Naive thymus-derived CD4-positive, alpha-beta T cell (primary cell): Measurements from ENCODE around the gene C7orf25. TPM values are rescaled to one million over a fixed set of nuclear protein-coding genes. Genes with fewer than 3 reads are reported as not detected.
"Not testable (repeated sequence)": the region's sequence is repeated elsewhere in the genome, so short reads cannot be mapped to it uniquely, and the experiment has no call there.

Experiments
- ATAC-seq: fragments of 150-1000 bp; cut with Tn5 transposase; 2 replicates; pipeline ENCODE4 v1.10.0; 2021; ENCODE audit warnings: mild to moderate bottlenecking, moderate library complexity
- CTCF ChIA-PET: fragments of 350-600 bp; sonication (Branson Sonifier 250); formaldehyde crosslinking; loops from one replicate; lab custom pipeline; 2021; ENCODE audit warnings: antibody characterized with exemption; lab: Charles Lee
- POLR2A ChIA-PET: fragments of 350-600 bp; sonication (Branson Sonifier 250); formaldehyde crosslinking; loops from one replicate; lab custom pipeline; 2021; ENCODE audit warnings: antibody characterized with exemption, inconsistent platforms; lab: Charles Lee
- DNase-seq, 9 donors: peaks; one replicate each; pipeline versions ENCODE4 v3.0.0 to v3.0.0-alpha.2; 2020 to 2022; ENCODE audit warnings: mixed read lengths in 1 of 9
- H3K27ac ChIP-seq: one replicate; pipeline ENCODE4 v1.7.0; 2013; ENCODE audit warnings: mild to moderate bottlenecking, low read depth, low read length, moderate library complexity
- H3K27me3 ChIP-seq, 2 donors: one replicate each; pipeline ENCODE4 v1.7.0; 2013; ENCODE audit warnings: low read length in 2 of 2, mild to moderate bottlenecking in 2 of 2, moderate library complexity in 2 of 2; ENCODE audit not compliant: control insufficient read depth in 2 of 2, insufficient read depth in 2 of 2
- H3K36me3 ChIP-seq, 3 experiments: 1 replicate in 2 of 3; 2 replicates in 1 of 3; pipeline ENCODE4 v1.7.0; 2013; ENCODE audit warnings: low read length in 3 of 3, mild to moderate bottlenecking in 3 of 3, moderate library complexity in 1 of 3; ENCODE audit not compliant: insufficient read depth in 3 of 3, control insufficient read depth in 2 of 3
- H3K4me1 ChIP-seq, 2 donors: one replicate each; pipeline ENCODE4 v1.7.0; 2013; ENCODE audit warnings: low read length in 2 of 2, mild to moderate bottlenecking in 2 of 2, moderate library complexity in 1 of 2; ENCODE audit not compliant: control insufficient read depth in 2 of 2, insufficient read depth in 2 of 2
- H3K4me3 ChIP-seq: 2 replicates; pipeline ENCODE4 v1.7.0; 2013; ENCODE audit warnings: mild to moderate bottlenecking, low read length
- H3K9me3 ChIP-seq, 3 experiments: 1 replicate in 2 of 3; 2 replicates in 1 of 3; pipeline ENCODE4 v1.7.0; 2013; ENCODE audit warnings: low read length in 3 of 3; ENCODE audit not compliant: control insufficient read depth in 2 of 3
- H3K27ac Mint-ChIP-seq, 9 donors: one replicate each; pipeline ENCODE4 v1.8.0; 2020 to 2022; ENCODE audit warnings: mixed read lengths in 9 of 9, mild to moderate bottlenecking in 8 of 9, moderate library complexity in 5 of 9, inconsistent platforms in 2 of 9
- H3K27me3 Mint-ChIP-seq, 5 donors: one replicate each; pipeline ENCODE4 v1.8.0; 2021 to 2022; ENCODE audit warnings: mixed read lengths in 5 of 5, mild to moderate bottlenecking in 1 of 5
- H3K36me3 Mint-ChIP-seq, 5 donors: one replicate each; pipeline ENCODE4 v1.8.0; 2020 to 2022; ENCODE audit warnings: mixed read lengths in 5 of 5, mild to moderate bottlenecking in 3 of 5, inconsistent platforms in 1 of 5
- H3K4me1 Mint-ChIP-seq, 7 donors: one replicate each; pipeline ENCODE4 v1.8.0; 2020 to 2022; ENCODE audit warnings: mixed read lengths in 7 of 7, mild to moderate bottlenecking in 3 of 7, inconsistent platforms in 1 of 7
- H3K4me3 Mint-ChIP-seq, 10 donors: one replicate each; pipeline ENCODE4 v1.8.0; 2020 to 2022; ENCODE audit warnings: mild to moderate bottlenecking in 10 of 10, mixed read lengths in 10 of 10, moderate library complexity in 6 of 10, inconsistent platforms in 2 of 10
- H3K9me3 Mint-ChIP-seq, 11 donors: one replicate each; pipeline ENCODE4 v1.8.0; 2020 to 2022; ENCODE audit warnings: mixed read lengths in 11 of 11, mild to moderate bottlenecking in 4 of 11, inconsistent platforms in 1 of 11, moderate library complexity in 1 of 11
- intact Hi-C, 2 donors: fragments of 100-400 bp; cut with micrococcal nuclease; formaldehyde crosslinking; loops; one replicate each; pipeline ENCODE4 v1.15.1; 2023
- polyA plus RNA-seq, 2 donors: library from polyadenylated mRNA; unstranded; fragments of 300-500 nt; fragmentation: Illumina TruSeq; gene quantifications; one replicate each; pipeline ENCODE4 v1.2.3, GENCODE V29; 2021
- total RNA-seq, 6 experiments: library from RNA in 5 of 6; stranded (reverse) in 5 of 6; gene quantifications; 1 replicate in 5 of 6; 2 replicates in 1 of 6; pipeline ENCODE4 v1.2.3 and lab custom pipeline; 2021 to 2026

Gene C7orf25
- total and polyA plus RNA-seq, 7 experiments from 2014 or later: 2.3 to 10.9 (median 5.3) TPM

DNA sequence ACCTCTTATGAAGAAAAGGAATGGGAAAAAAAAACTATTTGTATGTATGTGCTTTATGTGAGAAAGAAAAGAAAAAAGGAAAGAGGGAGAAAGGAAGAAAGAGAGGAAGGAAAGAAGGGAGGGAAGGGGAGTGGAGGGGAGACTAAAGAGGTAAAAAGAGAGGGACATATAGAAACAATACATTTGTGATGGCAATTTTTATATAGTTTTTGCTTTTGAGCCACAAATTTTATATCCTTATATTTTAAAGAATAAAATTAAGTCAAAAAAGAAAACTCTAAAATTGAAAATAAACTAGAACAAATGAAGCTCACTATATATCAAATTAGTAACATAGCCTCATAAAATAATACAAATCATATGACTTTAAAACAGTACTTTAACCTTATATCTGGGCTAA is 11.0 kb downstream of the C7orf25 start:
- ATAC-seq (no peak), DNase-seq (no peak)
- CTCF ChIA-PET: no interaction called here
- H3K27ac ChIP-seq: no peak overlapping the region
- peaks cover 0 to 39% (median 0%) of the 10 kb centered on the region in 5 donors for H3K27me3 Mint-ChIP-seq
- no peaks in the 10 kb centered on the region for H3K36me3 ChIP-seq
- intact Hi-C loops: no loop called here
- peaks cover 3 to 24% (median 10%) of the 10 kb centered on the region in 11 donors for H3K9me3 Mint-ChIP-seq
- H3K36me3 Mint-ChIP-seq: peaks cover 0 to 21% (median 10%) of the 10 kb centered on the region in 5 donors
- H3K9me3 ChIP-seq: no peaks in the 10 kb centered on the region
- POLR2A ChIA-PET: no interaction called here
- no peak overlapping the region for H3K4me3 Mint-ChIP-seq
- no peak overlapping the region for H3K27ac Mint-ChIP-seq
- H3K4me1 ChIP-seq: no peaks in the 10 kb centered on the region
- H3K4me1 Mint-ChIP-seq: no peaks in the 10 kb centered on the region
- no peaks in the 10 kb centered on the region for H3K27me3 ChIP-seq
- H3K4me3 ChIP-seq: no peak overlapping the region

DNA sequence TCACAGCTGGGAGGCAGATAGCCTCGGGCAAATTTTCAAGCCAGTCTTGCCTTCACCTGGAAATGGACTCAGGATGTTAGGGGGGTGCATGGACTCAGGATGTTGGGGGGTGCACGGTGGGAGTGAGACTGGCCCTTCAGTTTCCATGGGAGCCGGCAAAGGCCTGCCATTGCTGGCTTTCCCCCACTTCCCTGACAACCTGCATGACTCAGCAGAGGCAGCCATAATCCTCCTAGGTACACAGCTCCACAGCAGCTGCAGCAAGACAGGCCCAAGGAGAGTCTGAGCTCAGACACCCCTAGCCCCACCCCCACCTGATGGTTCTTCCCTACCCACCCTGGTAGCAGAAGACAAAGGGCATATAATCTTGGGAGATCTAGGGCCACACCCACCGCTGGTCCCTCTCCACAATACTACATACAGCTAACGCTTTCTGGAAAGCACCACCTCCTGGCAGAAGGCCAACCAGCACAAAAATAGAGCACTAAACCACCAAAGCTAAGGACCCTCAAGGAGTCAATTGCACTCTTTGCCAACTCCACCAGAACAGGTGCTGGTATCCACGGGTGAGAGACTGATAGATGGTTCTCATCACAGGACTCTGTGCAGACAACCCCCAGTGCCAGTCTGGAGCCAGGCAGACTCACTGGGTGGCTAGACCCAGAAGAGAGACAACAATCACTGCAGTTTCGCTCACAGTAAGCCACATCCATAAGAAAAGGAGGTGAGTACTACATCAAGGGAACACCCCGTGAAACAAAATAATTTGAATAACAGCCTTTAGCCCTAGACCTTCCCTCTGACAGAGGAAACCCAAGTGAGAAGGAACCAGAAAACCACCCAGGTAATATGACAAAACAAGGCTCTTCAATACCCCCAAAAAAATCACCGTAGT is 18.3 kb downstream of the C7orf25 start:
- H3K36me3 Mint-ChIP-seq: peaks cover 7 to 41% (median 27%) of the 10 kb centered on the region in 5 donors
- DNase-seq (no peak), ATAC-seq (no peak)
- POLR2A ChIA-PET: no interaction called here
- H3K27me3 Mint-ChIP-seq: peaks cover 0 to 40% (median 3%) of the 10 kb centered on the region in 5 donors
- Histone ChIP-seq H3K27ac (no peak overlapping the region), H3K4me3 (no peak overlapping the region), H3K4me1 (no peaks in the 10 kb centered on the region), H3K36me3 (no peaks in the 10 kb centered on the region), H3K27me3 (no peaks in the 10 kb centered on the region), H3K9me3 (peaks cover 0 to 3% (median 0%) of the 10 kb centered on the region in 3 experiments)
- H3K27ac Mint-ChIP-seq: no peak overlapping the region
- peaks cover 5 to 48% (median 30%) of the 10 kb centered on the region in 11 donors for H3K9me3 Mint-ChIP-seq
- H3K4me3 Mint-ChIP-seq: no peak overlapping the region
- CTCF ChIA-PET: interaction anchor here (0.6 kb wide), 1 partner anchor 19 kb away, joined by 3 read pairs; no protein-coding TSS in a partner anchor
- intact Hi-C loops: no loop called here
- peaks cover 6 to 9% (median 7%) of the 10 kb centered on the region in 7 donors for H3K4me1 Mint-ChIP-seq

DNA sequence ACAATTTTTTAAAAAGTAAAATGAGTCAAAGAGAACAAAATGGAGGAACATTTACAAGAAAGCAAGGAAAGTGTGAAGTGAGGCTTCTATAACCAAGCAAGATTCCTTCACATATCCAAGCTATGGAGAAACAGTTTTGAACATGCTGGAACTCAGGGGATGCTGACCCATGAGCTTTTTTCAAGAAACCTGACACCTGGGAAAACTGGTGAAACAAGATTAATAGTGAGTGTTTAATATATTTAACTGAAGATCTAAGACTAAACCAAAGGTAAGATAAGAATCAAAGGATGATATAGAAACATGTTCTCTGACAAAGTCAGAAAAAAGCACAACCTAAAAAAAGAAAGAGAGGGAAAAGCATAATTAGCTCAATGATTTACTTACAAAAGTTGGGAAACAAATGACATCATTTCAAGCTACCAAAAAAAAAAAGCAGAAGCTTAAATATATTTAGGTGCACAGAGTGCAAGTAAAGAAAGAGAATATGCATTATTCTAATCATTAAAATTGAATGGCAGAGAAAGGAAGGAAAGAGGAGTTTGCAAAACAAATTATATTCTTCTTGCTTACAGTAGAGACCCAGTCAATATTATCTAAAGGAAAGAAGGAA is 24.9 kb downstream of the C7orf25 start:
- H3K27ac Mint-ChIP-seq: peak overlapping the region in 8 of 9 donors; percentile 60 to 98 (median 96)
- no peak for DNase-seq
- H3K36me3 Mint-ChIP-seq: peaks cover 0 to under 1% (median 0%) of the 10 kb centered on the region in 5 donors
- peak overlapping the region; percentile 79 to 95 (median 92) for H3K4me3 Mint-ChIP-seq
- Histone ChIP-seq H3K4me3 (no peak overlapping the region), H3K36me3 (no peaks in the 10 kb centered on the region), H3K4me1 (no peaks in the 10 kb centered on the region), H3K27me3 (no peaks in the 10 kb centered on the region), H3K9me3 (no peaks in the 10 kb centered on the region), H3K27ac (peak overlapping the region; percentile 80)
- intact Hi-C loops: no loop called here
- H3K27me3 Mint-ChIP-seq: peaks cover 0 to 3% (median 0%) of the 10 kb centered on the region in 5 donors
- H3K9me3 Mint-ChIP-seq: peaks cover 0 to 4% (median 0%) of the 10 kb centered on the region in 11 donors
- ChIA-PET CTCF (interaction anchor here (0.7 kb wide), 1 partner anchor 869 kb away, joined by 3 read pairs; no protein-coding TSS in a partner anchor), POLR2A (interaction anchor here (0.7 to 3.5 kb wide), 2 partner anchors 24 to 45 kb away, joined by 3 to 24 read pairs; partner anchors contain the start of genes MRPL32 and PSMA2)
- H3K4me1 Mint-ChIP-seq: peaks cover 18 to 34% (median 25%) of the 10 kb centered on the region in 7 donors
- ATAC-seq: no peak

DNA sequence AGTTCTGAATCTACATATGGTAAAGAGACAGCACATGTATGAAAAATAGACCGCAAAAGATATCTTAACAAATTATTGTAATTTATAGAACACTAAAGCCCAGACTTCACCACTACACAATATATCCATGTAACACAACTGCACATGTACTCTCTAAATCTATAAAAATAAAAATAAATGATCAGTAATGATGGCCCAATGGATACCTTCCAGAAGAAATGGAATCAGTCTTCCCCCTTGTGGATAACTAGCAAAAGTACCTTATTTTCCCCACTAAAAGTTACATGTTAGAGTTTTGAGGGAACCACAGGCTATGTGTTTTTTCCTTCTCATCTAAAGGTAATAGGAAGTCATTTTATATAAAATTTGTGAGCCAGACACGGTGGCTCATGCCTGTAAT is 25.7 kb downstream of the C7orf25 start:
- H3K9me3 Mint-ChIP-seq: peaks cover 0 to 4% (median 0%) of the 10 kb centered on the region in 11 donors
- ATAC-seq (no peak), DNase-seq (no peak)
- H3K27ac ChIP-seq: no peak overlapping the region
- H3K27me3 Mint-ChIP-seq: peaks cover 0 to 3% (median 0%) of the 10 kb centered on the region in 5 donors
- H3K36me3 ChIP-seq: no peaks in the 10 kb centered on the region
- H3K27ac Mint-ChIP-seq: peak overlapping the region in 4 of 9 donors; percentile 27 to 96 (median 54)
- POLR2A ChIA-PET: no interaction called here
- intact Hi-C loops: no loop called here
- H3K36me3 Mint-ChIP-seq: no peaks in the 10 kb centered on the region
- no peaks in the 10 kb centered on the region for H3K9me3 ChIP-seq
- peaks cover 18 to 34% (median 25%) of the 10 kb centered on the region in 7 donors for H3K4me1 Mint-ChIP-seq
- H3K4me3 ChIP-seq: no peak overlapping the region
- CTCF ChIA-PET: no interaction called here
- H3K4me1 ChIP-seq: no peaks in the 10 kb centered on the region
- no peaks in the 10 kb centered on the region for H3K27me3 ChIP-seq
- no peak overlapping the region for H3K4me3 Mint-ChIP-seq

DNA sequence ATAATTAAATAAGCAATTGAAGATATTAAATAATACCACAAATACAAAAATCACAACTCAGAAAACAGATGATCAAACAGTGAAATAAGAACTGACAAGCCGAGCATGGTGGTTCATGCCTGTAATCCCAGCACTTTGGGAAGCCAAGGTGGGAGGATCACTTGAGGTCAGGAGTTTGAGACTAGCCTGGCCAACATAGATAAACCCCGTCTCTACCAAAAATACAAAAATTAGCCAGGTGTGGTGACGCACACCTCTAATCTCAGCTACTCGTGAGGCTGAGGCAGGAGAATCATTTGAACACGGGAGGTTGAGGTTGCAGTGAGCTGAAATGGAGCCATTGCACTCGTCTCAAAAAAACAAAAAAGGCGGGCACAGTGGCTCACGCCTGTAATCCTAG is 26.7 kb downstream of the C7orf25 start:
- H3K27ac ChIP-seq, H3K27me3 ChIP-seq, ATAC-seq, POLR2A ChIA-PET, H3K36me3 ChIP-seq, H3K36me3 Mint-ChIP-seq, H3K27me3 Mint-ChIP-seq, H3K27ac Mint-ChIP-seq, H3K4me1 ChIP-seq, intact Hi-C loops, H3K4me3 Mint-ChIP-seq, DNase-seq, H3K9me3 ChIP-seq, H3K4me3 ChIP-seq, H3K9me3 Mint-ChIP-seq: not testable (repeated sequence)
- peaks cover 18 to 34% (median 25%) of the 10 kb centered on the region in 7 donors for H3K4me1 Mint-ChIP-seq
- CTCF ChIA-PET: interaction anchor here (1.4 kb wide), 1 partner anchor 9 kb away, joined by 4 read pairs; no protein-coding TSS in a partner anchor

DNA sequence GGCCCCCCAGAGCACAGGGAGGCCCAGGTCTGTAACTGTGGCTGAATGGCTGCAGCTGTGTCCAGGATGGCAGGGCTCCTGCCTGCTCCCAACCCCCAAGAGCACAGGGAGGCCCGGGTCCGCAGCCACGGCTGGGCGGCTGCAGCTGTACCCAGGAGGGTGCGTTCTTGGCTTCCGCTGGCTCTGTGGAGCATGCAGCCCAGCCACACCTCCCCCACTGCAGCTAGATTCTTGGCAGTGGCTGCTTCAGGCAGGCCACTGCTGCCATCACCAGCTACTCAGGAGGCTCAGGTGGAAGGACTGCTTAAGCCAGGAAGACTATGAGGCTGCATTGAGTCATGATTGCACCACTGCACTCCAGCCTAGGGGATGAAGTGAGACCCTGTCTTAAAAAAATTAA is 27.9 kb downstream of the C7orf25 start:
- DNase-seq (no peak), ATAC-seq (no peak)
- no peaks in the 10 kb centered on the region for H3K27me3 ChIP-seq
- H3K27ac Mint-ChIP-seq: no peak overlapping the region
- no peak overlapping the region for H3K27ac ChIP-seq
- no peak overlapping the region for H3K4me3 ChIP-seq
- peaks cover 15 to 29% (median 20%) of the 10 kb centered on the region in 7 donors for H3K4me1 Mint-ChIP-seq
- H3K36me3 Mint-ChIP-seq: no peaks in the 10 kb centered on the region
- H3K27me3 Mint-ChIP-seq: peaks cover 0 to 5% (median 0%) of the 10 kb centered on the region in 5 donors
- ChIA-PET POLR2A (no interaction called here), CTCF (no interaction called here)
- H3K36me3 ChIP-seq: no peaks in the 10 kb centered on the region
- no peaks in the 10 kb centered on the region for H3K9me3 ChIP-seq
- H3K4me3 Mint-ChIP-seq: no peak overlapping the region
- intact Hi-C loops: no loop called here
- no peaks in the 10 kb centered on the region for H3K4me1 ChIP-seq
- H3K9me3 Mint-ChIP-seq: peaks cover 0 to 4% (median 0%) of the 10 kb centered on the region in 11 donors
